Right lobe of liver (tissue), 6 donors: ENCODE data around the gene PXDN. TPM values are rescaled to one million over a fixed set of nuclear protein-coding genes. Genes with fewer than 3 reads are reported as not detected.

ENCODE experiments used
- ATAC-seq, 4 donors: fragments of 200-7000 bp; cut with Tn5 transposase; one replicate each; pipeline ENCODE4 v1.9.1; 2020; ENCODE audit warnings: mild to moderate bottlenecking in 4 of 4, moderate library complexity in 4 of 4
- DNase-seq, 3 donors: peaks; one replicate each; pipeline ENCODE4 v3.0.0-alpha.2; 2020
- H3K27ac ChIP-seq, 3 donors: fragments of 200-600 bp; one replicate each; pipeline ENCODE4 v1.8.0; 2022
- H3K27me3 ChIP-seq, 2 donors: fragments of 200-600 bp; one replicate each; pipeline ENCODE4 v1.8.0; 2022
- H3K36me3 ChIP-seq, 4 donors: fragments of 200-600 bp; sonication (generic) in 1 of 4; one replicate each; pipeline versions ENCODE4 v1.5.1 to v1.8.0; 2017 to 2022; ENCODE audit warnings: control low read depth in 1 of 4
- H3K4me1 ChIP-seq, 4 donors: fragments of 200-600 bp; sonication (generic) in 1 of 4; one replicate each; pipeline versions ENCODE4 v1.5.1 to v1.8.0; 2017 to 2022; ENCODE audit warnings: control low read depth in 1 of 4
- H3K4me3 ChIP-seq, 3 donors: fragments of 200-600 bp; one replicate each; pipeline ENCODE4 v1.8.0; 2022
- H3K9me3 ChIP-seq, 4 donors: fragments of 200-600 bp; sonication (generic) in 1 of 4; one replicate each; pipeline versions ENCODE4 v1.5.1 to v1.8.0; 2017 to 2022; ENCODE audit warnings: control low read depth in 1 of 4
- POLR2A ChIP-seq: fragments of 450-650 bp; IDR thresholded peaks from one replicate; pipeline ENCODE4 v1.6.1; 2017; ENCODE audit warnings: antibody characterized with exemption, mild to moderate bottlenecking
- WGBS: methylation state at CpG from one replicate; pipeline ENCODE4 v1.1.6; 2018; ENCODE audit warnings: low coverage, low lambda C conversion rate; ENCODE audit not compliant: insufficient coverage; ENCODE audit errors: missing lambda C conversion rate; 5-methylcytosine and 5-hydroxymethylcytosine counted together
- intact Hi-C, 2 donors: fragments of 100-400 bp; cut with DNase I; formaldehyde crosslinking; loops; one replicate each; pipeline versions ENCODE4 v1.11.2 to v1.14.1; 2022
- total RNA-seq, 6 experiments: library from RNA; depleted of rRNA in 2 of 6; stranded (reverse); fragments of >200 nt in 2 of 6; fragmentation: NEBNext Ultra II Directional in 3 of 6; extraction: Animal tissue kit (Norgen Biotek cat#: 25700) in 3 of 6; gene quantifications; one replicate each; pipeline versions ENCODE4 v1.1.0 to v1.2.4, GENCODE V29; 2016 to 2023
- TF ChIP-seq, protein P1 (sequence below), 4 donors: fragments of 200-600 bp in 3 of 4; fragments of 450-650 bp in 1 of 4; IDR thresholded peaks; one replicate each; pipeline versions ENCODE4 v1.5.1 to v1.8.0; 2016 to 2022; ENCODE audit warnings: antibody characterized with exemption in 4 of 4, mild to moderate bottlenecking in 2 of 4
- donor health status: DM: no; HTN: yes; CAD: no.
- donor health status: DM: no; HTN: no; CAD: no.
- donor health status: DM: no; HTN: no; CAD: no.
- donor health status: DM: no; HTN: yes; CAD: no.
- donor health status: DM: no; HTN: yes; CAD: no.

The PXDN gene
- total RNA-seq, 6 experiments from 2014 or later: 5.5 to 21.0 (median 11.4) TPM

DNA sequence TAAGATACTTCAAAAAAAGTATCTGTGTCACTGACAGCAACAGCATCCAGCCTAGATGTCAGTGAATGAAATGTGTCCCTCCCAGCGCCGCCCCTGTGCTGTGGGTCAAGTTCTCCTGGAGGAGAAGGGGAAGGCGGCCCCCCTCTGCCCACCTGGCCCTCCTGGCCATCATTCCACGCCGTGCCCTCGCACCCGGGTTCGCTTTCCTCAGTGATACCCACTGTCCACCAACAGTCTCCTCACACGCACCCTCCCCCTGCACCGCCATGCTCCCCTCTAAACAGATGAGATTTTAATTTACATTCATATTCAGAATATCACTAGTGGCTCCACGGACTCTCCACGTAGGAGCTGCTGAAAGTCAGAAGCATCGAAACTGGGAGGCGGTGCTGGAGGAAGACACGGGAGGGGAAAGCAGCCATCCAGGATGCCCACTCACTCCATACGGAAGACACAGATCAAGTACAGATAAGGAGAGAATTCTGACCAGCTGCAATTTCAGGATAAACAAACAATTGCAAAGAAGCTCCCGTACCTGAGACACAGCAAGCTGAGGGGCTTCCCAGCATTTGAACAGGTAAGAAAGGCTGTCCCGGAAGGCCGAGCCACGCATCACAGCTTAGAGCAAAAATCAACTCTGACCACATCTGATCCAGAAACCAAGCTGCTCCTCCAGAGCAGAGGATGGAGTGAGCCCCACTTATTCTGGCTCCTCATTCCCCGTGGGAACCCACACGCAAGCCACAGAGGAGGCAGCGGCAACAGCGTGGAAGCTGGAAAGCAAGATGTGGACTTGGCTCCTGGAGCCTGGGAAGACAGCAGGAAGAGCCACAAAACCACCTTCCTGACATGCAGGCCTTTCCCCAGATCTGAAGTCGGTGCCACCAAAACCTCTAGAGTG is 49.7 kb downstream of the PXDN start:
- Histone ChIP-seq H3K4me3 (no peak overlapping the region), H3K36me3 (no peaks in the 10 kb centered on the region), H3K27ac (no peak overlapping the region), H3K27me3 (no peaks in the 10 kb centered on the region), H3K4me1 (no peaks in the 10 kb centered on the region), H3K9me3 (no peaks in the 10 kb centered on the region)
- intact Hi-C loops: no loop called here
- ATAC-seq (no peak), DNase-seq (no peak)
- TF ChIP-seq POLR2A: no peak
- TF ChIP-seq, protein P1, sequence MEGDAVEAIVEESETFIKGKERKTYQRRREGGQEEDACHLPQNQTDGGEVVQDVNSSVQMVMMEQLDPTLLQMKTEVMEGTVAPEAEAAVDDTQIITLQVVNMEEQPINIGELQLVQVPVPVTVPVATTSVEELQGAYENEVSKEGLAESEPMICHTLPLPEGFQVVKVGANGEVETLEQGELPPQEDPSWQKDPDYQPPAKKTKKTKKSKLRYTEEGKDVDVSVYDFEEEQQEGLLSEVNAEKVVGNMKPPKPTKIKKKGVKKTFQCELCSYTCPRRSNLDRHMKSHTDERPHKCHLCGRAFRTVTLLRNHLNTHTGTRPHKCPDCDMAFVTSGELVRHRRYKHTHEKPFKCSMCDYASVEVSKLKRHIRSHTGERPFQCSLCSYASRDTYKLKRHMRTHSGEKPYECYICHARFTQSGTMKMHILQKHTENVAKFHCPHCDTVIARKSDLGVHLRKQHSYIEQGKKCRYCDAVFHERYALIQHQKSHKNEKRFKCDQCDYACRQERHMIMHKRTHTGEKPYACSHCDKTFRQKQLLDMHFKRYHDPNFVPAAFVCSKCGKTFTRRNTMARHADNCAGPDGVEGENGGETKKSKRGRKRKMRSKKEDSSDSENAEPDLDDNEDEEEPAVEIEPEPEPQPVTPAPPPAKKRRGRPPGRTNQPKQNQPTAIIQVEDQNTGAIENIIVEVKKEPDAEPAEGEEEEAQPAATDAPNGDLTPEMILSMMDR (IDR thresholded peaks at IDR 0.05): no peak
- 58% methylated on average over 14 of the region's 25 CpGs for WGBS

DNA sequence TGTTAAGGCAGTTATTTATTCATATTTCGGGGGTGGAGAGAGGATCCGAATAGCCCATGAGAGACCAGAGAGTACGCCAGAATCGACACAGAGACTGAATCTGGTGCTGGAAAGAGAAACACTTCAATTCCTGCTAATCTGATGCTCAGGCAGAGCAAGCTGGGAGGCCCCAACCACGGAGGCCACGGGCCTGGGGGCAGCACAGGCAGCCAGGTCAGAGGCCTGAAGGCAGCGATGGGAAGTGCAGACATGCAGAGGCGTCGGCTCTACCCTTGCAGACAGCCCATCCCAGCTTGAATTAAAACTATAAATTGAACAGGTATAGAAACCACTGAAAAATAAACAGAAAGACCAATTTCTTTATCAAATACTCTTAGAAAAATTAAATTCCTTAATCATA is 50.6 kb downstream of the PXDN start:
- H3K4me1 ChIP-seq: no peaks in the 10 kb centered on the region
- H3K36me3 ChIP-seq: no peaks in the 10 kb centered on the region
- ATAC-seq: no peak
- intact Hi-C loops: no loop called here
- WGBS: 45% methylated on average over 9 of the region's 9 CpGs
- H3K27ac ChIP-seq: no peak overlapping the region
- no peaks in the 10 kb centered on the region for H3K9me3 ChIP-seq
- TF ChIP-seq, protein P1 (IDR thresholded peaks at IDR 0.05): no peak
- no peak for TF ChIP-seq POLR2A
- no peak for DNase-seq
- H3K27me3 ChIP-seq: no peaks in the 10 kb centered on the region
- H3K4me3 ChIP-seq: no peak overlapping the region

DNA sequence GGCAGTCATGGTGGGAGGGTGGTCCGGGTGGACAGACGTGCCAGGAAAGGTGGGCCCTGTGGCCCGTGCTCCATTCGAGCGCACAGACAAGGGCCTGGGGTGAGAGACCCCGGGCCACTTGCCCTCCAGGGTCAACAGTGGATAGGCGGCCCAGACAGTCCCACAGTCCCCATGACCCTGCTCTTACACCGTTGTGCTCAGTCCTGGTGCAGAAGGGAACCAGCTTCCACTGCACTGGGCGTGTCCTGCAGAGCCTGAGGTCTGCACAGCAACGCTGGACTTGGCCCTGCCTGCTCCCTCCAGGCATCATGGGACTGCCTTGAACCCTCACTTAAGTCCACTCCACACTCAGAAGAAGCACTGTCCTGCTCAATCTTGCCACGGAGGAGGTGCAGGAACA is 52.0 kb downstream of the PXDN start:
- no peaks in the 10 kb centered on the region for H3K36me3 ChIP-seq
- TF ChIP-seq POLR2A: no peak
- TF ChIP-seq, protein P1 (IDR thresholded peaks at IDR 0.05): no peak
- 37% methylated on average over 2 of the region's 11 CpGs for WGBS
- no peak overlapping the region for H3K27ac ChIP-seq
- no peak overlapping the region for H3K4me3 ChIP-seq
- intact Hi-C loops: no loop called here
- H3K9me3 ChIP-seq: no peaks in the 10 kb centered on the region
- no peaks in the 10 kb centered on the region for H3K4me1 ChIP-seq
- ATAC-seq (peak in 1 of 4 donors; percentile 28), DNase-seq (no peak)
- no peaks in the 10 kb centered on the region for H3K27me3 ChIP-seq

DNA sequence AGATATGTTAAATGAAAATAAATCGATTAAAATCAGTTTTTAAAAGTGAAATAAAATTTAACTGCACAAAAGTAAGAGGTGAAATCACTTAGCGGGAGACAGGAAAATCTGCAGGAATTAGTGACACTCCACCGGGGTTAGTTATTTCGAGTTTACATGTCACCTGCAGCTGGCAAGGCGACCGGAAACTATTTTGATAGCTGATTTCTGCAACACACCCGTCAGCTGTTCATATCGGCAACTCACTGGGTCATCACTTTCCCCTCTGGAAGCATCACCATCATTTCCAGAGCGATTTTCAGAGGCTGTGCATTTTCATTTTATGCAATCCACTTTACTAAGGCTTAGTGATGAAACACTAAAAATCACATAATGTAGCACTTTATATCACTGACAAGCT is 52.9 kb downstream of the PXDN start:
- H3K36me3 ChIP-seq: no peaks in the 10 kb centered on the region
- no peak for DNase-seq
- intact Hi-C loops: no loop called here
- TF ChIP-seq, protein P1 (IDR thresholded peaks at IDR 0.05): no peak
- TF ChIP-seq POLR2A: no peak
- H3K4me3 ChIP-seq: no peak overlapping the region
- H3K9me3 ChIP-seq: no peaks in the 10 kb centered on the region
- no peak for ATAC-seq
- H3K4me1 ChIP-seq: no peaks in the 10 kb centered on the region
- WGBS: 52% methylated on average over 9 of the region's 9 CpGs
- no peaks in the 10 kb centered on the region for H3K27me3 ChIP-seq
- H3K27ac ChIP-seq: no peak overlapping the region
